GM11168 (cell line): ENCODE results near the gene SEH1L.

Experiments
- in situ Hi-C: fragments of 300-500 bp; cut with MboI; formaldehyde crosslinking; loops from one replicate; pipeline ENCODE4 v1.12.0; 2022; ENCODE audit warnings: low sequenced_read_pairs; ENCODE audit not compliant: unreplicated experiment

The SEH1L gene

DNA sequence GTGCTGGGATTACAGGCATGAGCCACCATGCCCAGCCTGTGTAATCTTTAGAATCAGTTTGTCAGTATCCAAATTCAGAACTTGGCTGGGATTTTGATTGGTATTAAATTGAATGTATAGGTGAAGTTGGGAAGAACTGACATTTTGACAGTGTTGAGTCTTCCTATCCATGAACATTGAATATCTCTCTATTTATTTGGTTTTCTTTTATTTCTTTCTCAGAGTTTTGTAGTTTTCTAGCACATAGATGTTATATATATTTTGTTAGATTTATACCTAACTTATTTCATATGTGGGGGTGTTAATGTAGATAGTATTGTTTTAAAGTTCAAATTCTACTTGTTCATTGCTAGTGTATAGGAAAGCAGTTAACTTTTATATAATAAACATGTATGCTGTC is 74.8 kb downstream of the SEH1L start:
- in situ Hi-C loops, result no loop called here

DNA sequence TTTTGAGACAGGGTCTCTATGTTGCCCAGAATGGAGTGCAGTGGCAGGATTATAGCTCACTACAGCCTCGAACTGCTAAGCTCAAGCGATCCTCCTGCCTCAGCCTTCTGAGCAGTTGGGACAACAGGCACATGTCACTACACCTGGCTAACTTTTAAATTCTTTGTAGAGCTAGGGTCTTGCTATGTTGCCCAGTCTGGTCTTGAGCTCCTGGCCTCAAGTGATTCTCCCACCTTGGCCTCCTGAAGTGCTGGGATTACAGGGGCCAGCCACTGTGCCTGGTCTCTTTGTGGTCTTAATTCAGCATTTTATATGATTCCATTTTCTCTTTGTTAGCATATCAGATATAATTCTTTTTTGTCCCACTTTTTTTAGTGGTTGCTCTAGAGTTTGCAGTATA is 77.4 kb downstream of the SEH1L start:
- in situ Hi-C loops, result no loop called here

DNA sequence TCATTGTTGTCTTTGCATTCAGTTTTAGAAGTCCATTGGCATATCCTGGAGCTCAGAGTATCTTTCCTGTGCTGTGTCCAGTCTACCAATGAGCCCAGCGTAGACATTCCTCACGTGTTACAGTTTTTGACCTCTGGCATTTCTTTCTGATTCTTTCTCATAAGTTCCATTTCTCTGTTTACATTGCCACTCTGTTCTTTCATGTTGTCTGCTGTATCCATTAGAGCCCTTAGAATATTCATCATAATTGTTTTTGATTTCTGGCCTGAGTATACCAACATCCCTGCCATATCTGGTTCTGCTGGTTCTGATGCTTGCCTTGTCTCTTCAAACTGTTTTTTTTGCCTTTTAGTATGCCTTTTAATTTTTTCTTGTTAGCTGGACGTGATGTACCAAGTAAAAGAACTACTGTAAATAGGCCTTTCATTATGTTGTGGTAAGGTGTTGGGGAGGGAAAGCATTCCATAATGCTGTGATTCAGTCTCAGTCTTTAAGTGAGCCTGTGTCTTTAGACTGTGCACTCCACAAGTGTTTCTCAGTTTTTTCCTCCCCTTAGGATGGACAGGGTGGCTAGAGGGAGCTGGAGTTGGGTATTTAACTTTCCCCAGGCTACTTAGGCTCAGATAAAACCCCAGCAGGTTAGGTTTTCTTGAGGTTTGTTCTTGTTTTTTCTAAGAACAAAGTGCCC is 78.9 kb downstream of the SEH1L start:
- in situ Hi-C loops, result no loop called here

DNA sequence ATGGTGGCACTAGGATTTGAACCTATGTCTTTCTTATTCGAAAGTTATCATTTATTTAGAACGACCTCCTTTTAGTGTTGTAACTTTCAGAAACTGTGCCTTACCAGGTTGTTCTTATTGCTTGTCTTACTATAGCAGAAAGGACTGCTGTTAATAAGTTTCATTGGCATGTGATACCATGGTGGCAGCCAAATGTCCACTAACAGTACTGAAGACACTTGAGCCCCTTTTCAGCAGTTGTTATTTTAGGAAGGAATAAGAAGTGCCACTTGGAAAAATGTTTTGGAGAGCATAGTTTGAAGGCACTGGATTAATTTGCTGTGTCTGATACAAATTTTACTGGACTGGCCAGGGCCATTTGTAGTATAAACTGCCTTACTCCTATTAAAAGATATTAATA is 81.1 kb downstream of the SEH1L start:
- in situ Hi-C loops, result no loop called here

DNA sequence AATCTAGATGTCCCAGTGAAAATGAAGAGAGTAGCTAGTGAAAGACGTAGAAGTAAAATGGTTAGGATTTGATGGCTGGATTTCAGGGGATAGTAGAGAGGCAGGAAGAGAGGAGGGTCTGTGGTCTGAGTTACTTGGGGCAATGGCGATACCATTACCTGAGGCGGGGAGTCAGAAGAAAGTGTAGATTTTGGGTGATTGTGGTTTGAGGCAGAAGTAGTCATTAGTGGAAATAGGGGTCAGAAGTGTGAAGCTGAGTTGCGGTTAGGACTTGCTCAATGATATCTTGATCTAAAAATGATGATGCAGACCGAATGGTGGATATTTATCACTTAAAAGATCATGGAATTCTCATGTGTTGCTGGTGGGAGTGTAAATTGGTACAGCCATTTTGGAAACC is 84.4 kb downstream of the SEH1L start:
- in situ Hi-C loops, result no loop called here

DNA sequence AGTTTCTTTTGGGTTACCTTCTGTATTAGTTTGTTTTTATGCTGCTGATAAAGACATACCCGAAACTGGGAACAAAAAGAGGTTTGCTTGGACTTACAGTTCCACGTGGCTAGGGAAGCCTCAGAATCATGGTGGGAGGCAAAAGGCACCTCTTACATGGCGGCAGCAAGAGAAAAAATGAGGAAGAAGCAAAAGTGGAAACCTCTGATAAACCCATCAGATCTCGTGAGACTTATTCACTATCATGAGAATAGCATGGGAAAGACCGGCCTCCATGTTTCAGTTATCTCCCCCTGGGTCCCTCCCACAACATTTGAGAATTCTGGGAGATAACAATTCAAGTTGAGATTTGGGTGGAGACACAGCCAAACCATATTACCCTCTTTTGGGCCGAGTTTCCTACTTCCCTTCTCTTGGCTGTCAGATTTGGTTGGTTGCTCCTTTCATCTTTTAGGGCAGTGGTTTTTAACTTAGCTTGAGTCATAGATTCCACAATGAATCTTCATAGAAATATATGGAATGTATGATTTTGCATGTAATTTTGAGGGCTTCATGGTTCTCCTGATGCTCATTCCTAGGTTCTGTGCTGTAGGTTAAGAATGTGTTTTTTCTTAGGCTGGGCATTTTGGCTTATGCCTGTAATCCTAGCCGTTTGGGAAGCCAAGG is 87.6 kb downstream of the SEH1L start:
- in situ Hi-C loops, result no loop called here

DNA sequence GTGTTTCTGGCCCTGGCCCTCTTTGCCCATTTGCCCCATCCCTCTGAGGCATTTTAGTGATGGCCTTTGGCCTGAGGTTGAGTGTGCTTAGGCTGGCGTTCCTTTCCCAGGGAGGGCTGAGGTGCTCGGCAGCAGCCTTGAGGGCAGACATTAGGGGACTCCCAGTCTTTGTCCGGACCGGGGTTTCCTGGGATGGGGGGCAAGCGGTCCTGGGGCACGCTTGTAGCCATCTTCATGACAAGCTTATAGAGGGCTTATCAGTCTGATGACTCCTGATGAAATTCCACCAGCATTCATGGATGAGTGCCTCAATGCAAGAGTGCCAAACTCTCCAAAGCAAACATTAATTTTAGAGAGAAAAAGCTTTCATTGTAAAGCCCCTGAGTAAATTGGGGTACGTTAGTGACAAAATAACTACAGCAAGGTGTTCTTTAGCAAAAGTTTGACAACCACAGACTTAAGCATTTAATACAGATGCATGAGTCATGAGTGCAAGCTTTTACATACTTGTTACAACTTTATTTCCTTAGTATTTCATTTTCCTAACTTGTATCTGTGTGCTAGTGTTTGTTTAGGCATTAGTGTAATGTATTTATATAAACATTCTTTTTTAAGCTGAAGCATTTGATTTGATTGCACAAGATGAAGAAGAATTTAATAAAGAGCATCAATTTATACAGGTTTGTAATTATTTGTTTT is 89.0 kb downstream of the SEH1L start:
- in situ Hi-C loops, result no loop called here
